ENCODE measurements around the gene RBL2. TPM values are rescaled to one million over a fixed set of nuclear protein-coding genes. Genes with fewer than 3 reads are reported as not detected.
"Not testable (repeated sequence)": the region's sequence is repeated elsewhere in the genome, so short reads cannot be mapped to it uniquely, and the experiment has no call there.

Gene RBL2
- polyA plus RNA-seq, 1 donor from 2014 or later = 146 TPM

DNA sequence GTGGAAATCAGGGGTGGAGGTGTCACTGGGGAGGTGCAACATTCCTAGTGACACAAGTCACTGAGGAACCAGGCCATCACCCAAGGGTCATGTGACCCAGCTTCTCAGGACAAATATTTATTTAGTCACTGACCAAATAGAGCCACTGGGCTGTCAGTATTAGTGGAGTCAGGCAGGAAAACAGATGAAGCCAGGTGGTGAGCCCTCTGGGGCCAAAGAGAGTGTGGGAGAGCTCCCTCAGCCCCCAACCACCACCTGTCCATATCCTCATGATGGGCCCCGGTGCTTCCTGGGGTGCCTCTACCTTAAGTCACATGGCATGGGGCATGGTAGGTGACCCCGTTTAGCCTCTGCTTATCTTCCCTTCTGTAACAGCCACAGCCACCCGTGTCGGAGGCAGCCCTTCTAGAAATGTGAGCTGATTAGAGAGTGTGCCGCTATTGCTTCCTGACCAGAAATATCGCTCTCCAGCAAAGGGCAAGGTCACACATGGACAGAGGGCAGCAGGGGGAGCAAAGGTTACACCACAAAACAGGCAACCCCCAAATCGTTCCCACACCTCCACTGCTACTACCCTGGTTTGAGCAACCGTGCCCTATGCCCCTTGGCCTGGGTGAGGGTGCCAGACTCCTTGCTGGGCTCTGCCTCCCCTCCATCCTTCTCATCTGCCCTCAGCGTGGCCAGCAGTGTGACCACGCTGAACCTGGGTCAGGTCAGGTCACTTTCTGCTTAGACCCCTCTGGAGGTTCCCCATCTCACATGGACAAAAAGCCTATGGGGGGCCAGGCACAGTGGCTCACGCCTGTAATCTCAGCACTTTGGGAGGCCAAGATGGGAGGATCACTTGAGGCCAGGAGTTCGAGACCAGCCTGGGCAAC lies 77.4 kb downstream of the RBL2 start:
- no peaks in the 10 kb centered on the region for H3K79me2 ChIP-seq (replicated peaks; ENCODE audit: insufficient read depth, low read length)
- no peaks in the 10 kb centered on the region for H3K9me2 ChIP-seq (ENCODE audit: insufficient read depth, low read length)
- no peak overlapping the region for H3K4me2 ChIP-seq (ENCODE audit: low read length)
- no peak overlapping the region for H2AFZ ChIP-seq (ENCODE audit: low read depth, low read length)
- H3K36me3 ChIP-seq (ENCODE audit: insufficient read depth, low read length) = no peaks in the 10 kb centered on the region
- H3K27ac ChIP-seq (ENCODE audit: low read length) = no peak overlapping the region
- no peaks in the 10 kb centered on the region for H3F3A ChIP-seq (ENCODE audit: insufficient read depth, low read length, poor library complexity, severe bottlenecking)
- no peaks in the 10 kb centered on the region for H4K20me1 ChIP-seq (ENCODE audit: insufficient read depth)
- H3K4me3 ChIP-seq (ENCODE audit: low read length) = no peak overlapping the region
- H3K27me3 ChIP-seq (ENCODE audit: insufficient read depth, low read depth, low read length) = no peaks in the 10 kb centered on the region
- TF ChIP-seq POLR2AphosphoS5 (IDR thresholded peaks at IDR 0.05) (no peak), EP300 (conservative IDR thresholded peaks at IDR 0.05; ENCODE audit: poor library complexity, severe bottlenecking) (no peak), EZH2 (IDR thresholded peaks at IDR 0.05; ENCODE audit: borderline replicate concordance, insufficient read depth, low read length, poor library complexity, severe bottlenecking) (no peak), MXI1 (conservative IDR thresholded peaks at IDR 0.05; ENCODE audit: poor library complexity, severe bottlenecking) (no peak), SMC3 (conservative IDR thresholded peaks at IDR 0.05; ENCODE audit: poor library complexity) (no peak), TAF1 (IDR thresholded peaks at IDR 0.05; ENCODE audit: low read depth) (no peak), RAD21 (conservative IDR thresholded peaks at IDR 0.05) (no peak)
- TF ChIP-seq, protein P1, sequence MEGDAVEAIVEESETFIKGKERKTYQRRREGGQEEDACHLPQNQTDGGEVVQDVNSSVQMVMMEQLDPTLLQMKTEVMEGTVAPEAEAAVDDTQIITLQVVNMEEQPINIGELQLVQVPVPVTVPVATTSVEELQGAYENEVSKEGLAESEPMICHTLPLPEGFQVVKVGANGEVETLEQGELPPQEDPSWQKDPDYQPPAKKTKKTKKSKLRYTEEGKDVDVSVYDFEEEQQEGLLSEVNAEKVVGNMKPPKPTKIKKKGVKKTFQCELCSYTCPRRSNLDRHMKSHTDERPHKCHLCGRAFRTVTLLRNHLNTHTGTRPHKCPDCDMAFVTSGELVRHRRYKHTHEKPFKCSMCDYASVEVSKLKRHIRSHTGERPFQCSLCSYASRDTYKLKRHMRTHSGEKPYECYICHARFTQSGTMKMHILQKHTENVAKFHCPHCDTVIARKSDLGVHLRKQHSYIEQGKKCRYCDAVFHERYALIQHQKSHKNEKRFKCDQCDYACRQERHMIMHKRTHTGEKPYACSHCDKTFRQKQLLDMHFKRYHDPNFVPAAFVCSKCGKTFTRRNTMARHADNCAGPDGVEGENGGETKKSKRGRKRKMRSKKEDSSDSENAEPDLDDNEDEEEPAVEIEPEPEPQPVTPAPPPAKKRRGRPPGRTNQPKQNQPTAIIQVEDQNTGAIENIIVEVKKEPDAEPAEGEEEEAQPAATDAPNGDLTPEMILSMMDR (IDR thresholded peaks at IDR 0.05; ENCODE audit: poor library complexity, severe bottlenecking) = no peak
- TF ChIP-seq, protein P2, sequence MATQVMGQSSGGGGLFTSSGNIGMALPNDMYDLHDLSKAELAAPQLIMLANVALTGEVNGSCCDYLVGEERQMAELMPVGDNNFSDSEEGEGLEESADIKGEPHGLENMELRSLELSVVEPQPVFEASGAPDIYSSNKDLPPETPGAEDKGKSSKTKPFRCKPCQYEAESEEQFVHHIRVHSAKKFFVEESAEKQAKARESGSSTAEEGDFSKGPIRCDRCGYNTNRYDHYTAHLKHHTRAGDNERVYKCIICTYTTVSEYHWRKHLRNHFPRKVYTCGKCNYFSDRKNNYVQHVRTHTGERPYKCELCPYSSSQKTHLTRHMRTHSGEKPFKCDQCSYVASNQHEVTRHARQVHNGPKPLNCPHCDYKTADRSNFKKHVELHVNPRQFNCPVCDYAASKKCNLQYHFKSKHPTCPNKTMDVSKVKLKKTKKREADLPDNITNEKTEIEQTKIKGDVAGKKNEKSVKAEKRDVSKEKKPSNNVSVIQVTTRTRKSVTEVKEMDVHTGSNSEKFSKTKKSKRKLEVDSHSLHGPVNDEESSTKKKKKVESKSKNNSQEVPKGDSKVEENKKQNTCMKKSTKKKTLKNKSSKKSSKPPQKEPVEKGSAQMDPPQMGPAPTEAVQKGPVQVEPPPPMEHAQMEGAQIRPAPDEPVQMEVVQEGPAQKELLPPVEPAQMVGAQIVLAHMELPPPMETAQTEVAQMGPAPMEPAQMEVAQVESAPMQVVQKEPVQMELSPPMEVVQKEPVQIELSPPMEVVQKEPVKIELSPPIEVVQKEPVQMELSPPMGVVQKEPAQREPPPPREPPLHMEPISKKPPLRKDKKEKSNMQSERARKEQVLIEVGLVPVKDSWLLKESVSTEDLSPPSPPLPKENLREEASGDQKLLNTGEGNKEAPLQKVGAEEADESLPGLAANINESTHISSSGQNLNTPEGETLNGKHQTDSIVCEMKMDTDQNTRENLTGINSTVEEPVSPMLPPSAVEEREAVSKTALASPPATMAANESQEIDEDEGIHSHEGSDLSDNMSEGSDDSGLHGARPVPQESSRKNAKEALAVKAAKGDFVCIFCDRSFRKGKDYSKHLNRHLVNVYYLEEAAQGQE (IDR thresholded peaks at IDR 0.05; ENCODE audit: borderline replicate concordance) = no peak
- no peaks in the 10 kb centered on the region for H3K9me3 ChIP-seq (ENCODE audit: low read length)
- H3K9ac ChIP-seq (ENCODE audit: low read length) = no peak overlapping the region

DNA sequence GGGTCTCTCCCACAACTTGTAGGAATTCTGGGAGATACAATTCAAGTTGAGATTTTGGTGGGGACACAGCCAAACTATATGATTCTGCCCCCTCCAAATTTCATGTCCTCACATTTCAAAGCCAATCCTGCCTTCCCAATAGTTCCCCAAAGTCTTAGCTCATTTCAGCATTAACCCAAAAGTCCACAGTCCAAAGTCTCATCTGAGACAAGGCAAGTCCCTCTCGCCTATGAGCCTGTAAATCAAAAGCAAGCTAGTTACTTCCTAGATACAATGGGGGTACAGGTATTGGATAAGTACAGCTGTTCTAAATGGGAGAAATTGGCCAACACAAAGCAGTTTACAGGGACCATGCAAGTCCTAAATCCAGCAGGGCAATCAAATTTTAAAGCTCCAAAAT lies 78.5 kb downstream of the RBL2 start:
- not testable (repeated sequence) for H3K9ac ChIP-seq (ENCODE audit: low read length)

More for the DNA sequence above, 78.5 kb downstream of the RBL2 start:
- H3F3A ChIP-seq (ENCODE audit: insufficient read depth, low read length, poor library complexity, severe bottlenecking); H2AFZ ChIP-seq (ENCODE audit: low read depth, low read length); H3K79me2 ChIP-seq (replicated peaks; ENCODE audit: insufficient read depth, low read length); H3K27me3 ChIP-seq (ENCODE audit: insufficient read depth, low read depth, low read length); H3K9me3 ChIP-seq (ENCODE audit: low read length); H3K9me2 ChIP-seq (ENCODE audit: insufficient read depth, low read length); H3K27ac ChIP-seq (ENCODE audit: low read length); H4K20me1 ChIP-seq (ENCODE audit: insufficient read depth); H3K4me2 ChIP-seq (ENCODE audit: low read length); H3K36me3 ChIP-seq (ENCODE audit: insufficient read depth, low read length); H3K4me3 ChIP-seq (ENCODE audit: low read length): not testable (repeated sequence)

Measured in neural cell (in vitro differentiated cells).